ENCODE measurements around the gene TP53I11. TPM values are rescaled to one million over a fixed set of nuclear protein-coding genes. Genes with fewer than 3 reads are reported as not detected.

Gene TP53I11
- total and polyA plus RNA-seq, 2 donors (not counting 3 experiments of a cell fraction or from before 2014, with no cell fraction given): 31.5 to 79.4 TPM

DNA sequence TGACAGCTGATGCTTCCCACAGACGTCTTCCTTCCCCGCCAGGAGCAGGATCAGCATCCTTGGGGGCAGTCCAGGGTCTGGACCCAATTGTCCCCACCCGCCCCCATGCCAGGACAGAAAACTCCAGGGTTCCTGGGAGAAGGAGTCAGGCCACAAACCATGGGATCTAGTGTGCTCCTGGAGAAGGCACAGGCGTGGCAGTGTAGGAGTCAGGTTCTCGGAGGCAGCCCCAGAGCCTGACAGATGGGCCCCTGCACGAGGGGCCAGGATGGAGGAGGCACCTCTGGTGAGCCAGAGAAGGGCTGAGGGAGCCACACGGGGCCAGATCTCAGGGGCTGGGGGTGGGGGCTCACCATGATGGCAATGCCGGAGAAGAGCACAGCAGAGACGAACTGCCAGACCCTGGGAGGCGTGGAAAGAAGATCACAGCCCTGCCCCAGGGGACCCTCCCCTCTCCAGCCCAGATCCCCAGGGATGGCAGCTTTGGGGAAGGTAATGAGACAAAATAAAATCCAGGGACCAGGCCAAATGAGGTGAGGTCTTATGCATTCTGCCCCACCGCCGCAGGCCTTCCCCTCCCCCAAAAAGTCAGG lies 13.6 kb downstream of the TP53I11 start:
- H3K9me1 ChIP-seq (replicated peaks; ENCODE audit: control insufficient read depth, extremely low read depth, insufficient read depth, low read length): no peaks in the 10 kb centered on the region
- H3K27me3 ChIP-seq (ENCODE audit: control insufficient read depth in 2 of 2, insufficient read depth in 2 of 2, low read length in 2 of 2): no peaks in the 10 kb centered on the region
- no peak overlapping the region for H3K4me2 ChIP-seq (ENCODE audit: insufficient read depth, low read length)
- dilution Hi-C loops (cut with MboI; ENCODE audit: extremely low pct_ligation_motif_present, low sequenced_read_pairs): no loop called here
- CTCF ChIA-PET: interaction anchor here (1.0 to 24.5 kb wide), 42 partner anchors 8 to 835 kb away, joined by 3 to 1618 read pairs (median 5); partner anchors contain the start of genes SYT13 and TP53I11
- no peak for TF ChIP-seq EZH2 (IDR thresholded peaks at IDR 0.05; ENCODE audit: borderline replicate concordance, low read depth, low read length, severe bottlenecking)
- TF ChIP-seq MYC (IDR thresholded peaks at IDR 0.05; ENCODE audit: low read depth, low read length): no peak
- TF ChIP-seq, protein P1, sequence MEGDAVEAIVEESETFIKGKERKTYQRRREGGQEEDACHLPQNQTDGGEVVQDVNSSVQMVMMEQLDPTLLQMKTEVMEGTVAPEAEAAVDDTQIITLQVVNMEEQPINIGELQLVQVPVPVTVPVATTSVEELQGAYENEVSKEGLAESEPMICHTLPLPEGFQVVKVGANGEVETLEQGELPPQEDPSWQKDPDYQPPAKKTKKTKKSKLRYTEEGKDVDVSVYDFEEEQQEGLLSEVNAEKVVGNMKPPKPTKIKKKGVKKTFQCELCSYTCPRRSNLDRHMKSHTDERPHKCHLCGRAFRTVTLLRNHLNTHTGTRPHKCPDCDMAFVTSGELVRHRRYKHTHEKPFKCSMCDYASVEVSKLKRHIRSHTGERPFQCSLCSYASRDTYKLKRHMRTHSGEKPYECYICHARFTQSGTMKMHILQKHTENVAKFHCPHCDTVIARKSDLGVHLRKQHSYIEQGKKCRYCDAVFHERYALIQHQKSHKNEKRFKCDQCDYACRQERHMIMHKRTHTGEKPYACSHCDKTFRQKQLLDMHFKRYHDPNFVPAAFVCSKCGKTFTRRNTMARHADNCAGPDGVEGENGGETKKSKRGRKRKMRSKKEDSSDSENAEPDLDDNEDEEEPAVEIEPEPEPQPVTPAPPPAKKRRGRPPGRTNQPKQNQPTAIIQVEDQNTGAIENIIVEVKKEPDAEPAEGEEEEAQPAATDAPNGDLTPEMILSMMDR (IDR thresholded peaks at IDR 0.05; ENCODE audit: extremely low read depth in 1 of 2, insufficient read depth in 1 of 2, low read depth in 1 of 2, low read length in 2 of 2): no peak
- no peak for TF ChIP-seq POLR2A (IDR thresholded peaks at IDR 0.05; ENCODE audit: low read depth, low read length)
- TF ChIP-seq GATA2 (IDR thresholded peaks at IDR 0.05; ENCODE audit: insufficient read depth, insufficient read length, low read depth, low read length): no peak
- TF ChIP-seq, protein P2, sequence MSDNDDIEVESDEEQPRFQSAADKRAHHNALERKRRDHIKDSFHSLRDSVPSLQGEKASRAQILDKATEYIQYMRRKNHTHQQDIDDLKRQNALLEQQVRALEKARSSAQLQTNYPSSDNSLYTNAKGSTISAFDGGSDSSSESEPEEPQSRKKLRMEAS (IDR thresholded peaks at IDR 0.05; ENCODE audit: insufficient read depth, insufficient read length): no peak
- no peak for TF ChIP-seq FOS (IDR thresholded peaks at IDR 0.05; ENCODE audit: borderline replicate concordance, insufficient read depth, low read length)
- TF ChIP-seq JUN (IDR thresholded peaks at IDR 0.05; ENCODE audit: borderline replicate concordance, insufficient read depth, insufficient read length, low read depth): no peak
- no peak for TF ChIP-seq POLR2AphosphoS5 (IDR thresholded peaks at IDR 0.05; ENCODE audit: insufficient read depth, low read depth, low read length)
- no peak for DNase-seq (ENCODE audit: low read depth, low spot score)
- no peaks in the 10 kb centered on the region for H3K79me2 ChIP-seq (ENCODE audit: control insufficient read depth, insufficient read depth, low read length)
- no peaks in the 10 kb centered on the region for H3K9me3 ChIP-seq (replicated peaks; ENCODE audit: control insufficient read depth, insufficient read depth, low read length)
- POLR2A ChIA-PET: interaction anchor here (1.3 kb wide), 1 partner anchor 168 kb away, joined by 10 read pairs; no protein-coding TSS in a partner anchor
- no peak for FAIRE-seq
- H3K9ac ChIP-seq (replicated peaks; ENCODE audit: extremely low read depth, insufficient read depth, low read length): no peak overlapping the region
- no peak overlapping the region for H3K27ac ChIP-seq (ENCODE audit: insufficient read depth, low read depth, low read length)
- no peaks in the 10 kb centered on the region for H4K20me1 ChIP-seq (replicated peaks; ENCODE audit: control insufficient read depth, extremely low read depth, insufficient read depth, low read length)
- H3K36me3 ChIP-seq (ENCODE audit: control insufficient read depth in 2 of 2, extremely low read depth in 1 of 2, insufficient read depth in 2 of 2, low read length in 2 of 2): no peaks in the 10 kb centered on the region
- no peak overlapping the region for H3K4me3 ChIP-seq (replicated peaks in 1 of 3; ENCODE audit: insufficient read depth in 1 of 3, low read depth in 1 of 3, low read length in 3 of 3)
- no peaks in the 10 kb centered on the region for H3K4me1 ChIP-seq (ENCODE audit: control insufficient read depth, extremely low read depth, insufficient read depth, low read length)
- no TSS peak for BruUV-seq (replicated peaks)
- intact Hi-C loops (cut with micrococcal nuclease): loop anchor here (1.0 to 5.0 kb wide), 4 partner anchors 45 to 395 kb away; no protein-coding TSS in a partner anchor
- no peak overlapping the region for H2AFZ ChIP-seq (ENCODE audit: low read depth, low read length)

Data from endothelial cell of umbilical vein (primary cell).